Activated B cell treated with CpG ODN at 0.5 μM for 24 hours (primary cell): Measurements from ENCODE around the gene ARNT2. TPM values are rescaled to one million over a fixed set of nuclear protein-coding genes. Genes with fewer than 3 reads are reported as not detected.

ENCODE experiments used
- ATAC-seq: fragments of 200-7000 bp; cut with Tn5 transposase; one replicate; pipeline ENCODE4 v1.10.0; 2021; ENCODE audit warnings: low read depth, mild to moderate bottlenecking, moderate library complexity
- CTCF ChIA-PET: fragments of 350-600 bp; sonication (Branson Sonifier 250); formaldehyde crosslinking; loops from one replicate; lab custom pipeline; 2021; ENCODE audit warnings: antibody characterized with exemption; lab: Charles Lee
- POLR2A ChIA-PET: fragments of 350-600 bp; sonication (Branson Sonifier 250); formaldehyde crosslinking; loops from one replicate; lab custom pipeline; 2021; ENCODE audit warnings: antibody characterized with exemption; lab: Charles Lee
- DNase-seq: peaks from one replicate; pipeline ENCODE4 v3.0.0; 2022
- H3K27ac Mint-ChIP-seq: one replicate; pipeline ENCODE4 v1.8.0; 2020; ENCODE audit warnings: mixed read lengths
- H3K27me3 Mint-ChIP-seq: one replicate; pipeline ENCODE4 v1.8.0; 2021; ENCODE audit warnings: mixed read lengths
- H3K36me3 Mint-ChIP-seq: one replicate; pipeline ENCODE4 v1.8.0; 2021; ENCODE audit warnings: low read depth, mixed read lengths
- H3K4me1 Mint-ChIP-seq: one replicate; pipeline ENCODE4 v1.8.0; 2021; ENCODE audit warnings: mixed read lengths
- H3K4me3 Mint-ChIP-seq: one replicate; pipeline ENCODE4 v1.8.0; 2020; ENCODE audit warnings: mild to moderate bottlenecking, mixed read lengths
- H3K9me3 Mint-ChIP-seq: one replicate; pipeline ENCODE4 v1.8.0; 2020; ENCODE audit warnings: mixed read lengths
- intact Hi-C: fragments of 100-400 bp; cut with micrococcal nuclease; formaldehyde crosslinking; loops from one replicate; pipeline ENCODE4 v1.15.1; 2024
- total RNA-seq: library from RNA; stranded (reverse); gene quantifications from 2 replicates; pipeline ENCODE4 v1.2.3, GENCODE V29; 2022
- TF ChIP-seq, protein P1 (sequence below): fragments of 200-600 bp; IDR thresholded peaks from one replicate; pipeline ENCODE4 v1.8.0; 2022; ENCODE audit warnings: antibody characterized with exemption, mild to moderate bottlenecking

ARNT2 gene
- total RNA-seq, 1 donor from 2014 or later: not detected

DNA sequence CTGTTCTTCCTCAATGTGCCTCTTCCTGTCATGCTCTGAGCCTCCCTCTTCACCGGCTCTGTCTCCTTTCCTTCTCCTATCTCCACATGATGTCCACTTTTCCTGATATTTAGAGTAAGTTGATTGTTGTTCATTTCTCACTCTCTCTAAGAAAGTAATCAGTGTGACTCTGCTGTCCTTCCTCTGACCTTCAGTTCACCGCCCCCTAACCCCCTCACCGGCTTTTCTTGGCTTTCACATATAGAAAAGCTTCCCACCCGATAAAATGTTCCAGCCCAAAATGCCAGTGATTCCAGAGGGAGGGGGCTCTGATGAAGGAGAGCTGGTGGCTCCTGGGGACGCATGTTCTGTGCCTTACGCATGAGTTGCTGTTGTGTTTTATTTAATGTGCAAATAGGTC is 170.4 kb downstream of the ARNT2 start:
- DNase-seq: no peak
- Mint-ChIP-seq H3K4me1 (no peaks in the 10 kb centered on the region), H3K27me3 (peaks cover 6% of the 10 kb centered on the region), H3K36me3 (no peaks in the 10 kb centered on the region), H3K27ac (no peak overlapping the region), H3K4me3 (no peak overlapping the region), H3K9me3 (no peaks in the 10 kb centered on the region)
- intact Hi-C loops: no loop called here
- ChIA-PET CTCF (no interaction called here), POLR2A (no interaction called here)
- TF ChIP-seq, protein P1, sequence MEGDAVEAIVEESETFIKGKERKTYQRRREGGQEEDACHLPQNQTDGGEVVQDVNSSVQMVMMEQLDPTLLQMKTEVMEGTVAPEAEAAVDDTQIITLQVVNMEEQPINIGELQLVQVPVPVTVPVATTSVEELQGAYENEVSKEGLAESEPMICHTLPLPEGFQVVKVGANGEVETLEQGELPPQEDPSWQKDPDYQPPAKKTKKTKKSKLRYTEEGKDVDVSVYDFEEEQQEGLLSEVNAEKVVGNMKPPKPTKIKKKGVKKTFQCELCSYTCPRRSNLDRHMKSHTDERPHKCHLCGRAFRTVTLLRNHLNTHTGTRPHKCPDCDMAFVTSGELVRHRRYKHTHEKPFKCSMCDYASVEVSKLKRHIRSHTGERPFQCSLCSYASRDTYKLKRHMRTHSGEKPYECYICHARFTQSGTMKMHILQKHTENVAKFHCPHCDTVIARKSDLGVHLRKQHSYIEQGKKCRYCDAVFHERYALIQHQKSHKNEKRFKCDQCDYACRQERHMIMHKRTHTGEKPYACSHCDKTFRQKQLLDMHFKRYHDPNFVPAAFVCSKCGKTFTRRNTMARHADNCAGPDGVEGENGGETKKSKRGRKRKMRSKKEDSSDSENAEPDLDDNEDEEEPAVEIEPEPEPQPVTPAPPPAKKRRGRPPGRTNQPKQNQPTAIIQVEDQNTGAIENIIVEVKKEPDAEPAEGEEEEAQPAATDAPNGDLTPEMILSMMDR: no peak
- no peak for ATAC-seq

DNA sequence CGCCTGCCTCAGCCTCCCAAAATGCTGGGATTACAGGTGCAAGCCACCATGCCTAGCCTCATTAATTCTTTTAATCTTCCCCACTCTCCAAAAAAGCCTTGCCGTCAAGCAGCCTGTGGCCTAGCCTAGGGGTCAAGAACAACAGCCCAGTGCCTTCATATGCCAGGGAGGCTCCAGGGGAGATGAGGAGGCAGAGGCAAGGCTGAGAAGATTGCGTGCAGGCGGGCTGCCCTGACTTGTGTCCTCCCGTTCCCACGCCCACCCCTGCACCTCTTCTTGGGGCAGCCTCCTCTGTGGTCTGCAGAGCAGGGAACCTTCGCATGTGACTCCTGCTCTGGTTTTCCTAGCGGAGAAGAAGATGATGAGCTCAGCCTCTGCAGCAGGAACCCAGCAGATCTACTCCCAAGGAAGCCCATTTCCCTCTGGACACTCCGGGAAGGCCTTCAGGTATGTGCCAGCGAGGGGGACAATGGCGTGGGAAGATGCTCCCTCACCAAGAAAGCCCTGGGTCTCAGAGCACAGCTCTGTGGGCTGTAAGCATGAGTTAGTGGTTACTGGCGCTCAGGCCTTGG is 172.4 kb downstream of the ARNT2 start:
- H3K4me1 Mint-ChIP-seq: no peaks in the 10 kb centered on the region
- H3K27me3 Mint-ChIP-seq: peaks cover 6% of the 10 kb centered on the region
- no peak overlapping the region for H3K4me3 Mint-ChIP-seq
- no peaks in the 10 kb centered on the region for H3K9me3 Mint-ChIP-seq
- POLR2A ChIA-PET: no interaction called here
- CTCF ChIA-PET: no interaction called here
- ATAC-seq (no peak), DNase-seq (no peak)
- TF ChIP-seq, protein P1: no peak
- no peaks in the 10 kb centered on the region for H3K36me3 Mint-ChIP-seq
- intact Hi-C loops: no loop called here
- H3K27ac Mint-ChIP-seq: no peak overlapping the region

DNA sequence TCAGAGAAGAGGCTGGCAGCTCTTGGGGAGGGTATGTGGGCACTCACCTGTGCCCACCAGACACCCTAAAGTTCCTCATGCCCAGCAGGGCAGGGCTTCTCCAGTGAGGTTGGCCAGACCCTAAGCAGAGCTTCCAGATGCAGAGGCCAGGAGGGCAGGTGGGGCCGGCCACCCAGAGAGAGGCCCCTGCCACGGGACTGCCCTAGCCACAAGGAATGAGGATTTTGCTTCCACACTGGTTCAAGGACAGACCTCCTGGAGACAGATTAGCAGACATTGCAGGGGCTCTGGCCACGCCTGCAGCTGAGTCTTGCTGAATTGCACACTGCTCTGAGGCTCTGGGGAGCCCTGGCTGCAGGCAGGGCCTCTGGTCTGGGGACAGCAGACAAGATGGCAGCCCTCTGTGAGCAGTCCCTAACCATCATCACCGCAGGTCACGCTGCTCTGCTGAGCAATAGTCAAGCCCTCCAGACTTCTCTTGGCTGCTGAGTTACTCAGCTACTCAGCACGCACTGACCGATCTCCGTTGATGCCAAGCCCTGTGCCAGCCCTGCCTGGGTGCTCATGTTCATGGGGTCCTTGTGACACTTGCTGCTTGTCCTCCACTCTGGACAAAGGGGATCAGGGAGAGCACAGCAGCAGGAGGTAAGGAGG is 173.5 kb downstream of the ARNT2 start:
- Mint-ChIP-seq H3K27ac (no peak overlapping the region), H3K9me3 (no peaks in the 10 kb centered on the region), H3K27me3 (peaks cover 6% of the 10 kb centered on the region), H3K4me1 (no peaks in the 10 kb centered on the region), H3K4me3 (no peak overlapping the region), H3K36me3 (no peaks in the 10 kb centered on the region)
- TF ChIP-seq, protein P1: no peak
- ChIA-PET POLR2A (no interaction called here), CTCF (no interaction called here)
- DNase-seq: no peak
- no peak for ATAC-seq
- intact Hi-C loops: no loop called here

DNA sequence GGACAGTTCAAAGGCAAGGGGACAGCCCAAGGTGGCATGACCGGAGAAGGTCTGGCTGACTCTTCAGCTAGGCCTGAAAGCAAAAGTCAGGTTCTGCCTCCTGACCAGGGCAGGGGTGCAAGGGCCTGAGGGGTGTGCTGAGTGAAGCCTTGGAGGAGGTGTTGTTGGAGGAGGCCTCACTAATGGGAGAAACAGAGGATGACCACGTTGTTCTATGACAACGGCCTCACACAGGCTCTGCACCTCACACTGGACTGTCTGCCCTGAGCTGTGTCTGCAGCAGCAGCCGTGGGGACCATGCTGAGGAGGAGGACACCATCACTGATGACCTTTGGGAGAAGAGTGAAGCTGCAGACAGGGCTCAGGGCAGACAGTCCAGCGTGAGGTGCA is 174.0 kb downstream of the ARNT2 start:
- no peaks in the 10 kb centered on the region for H3K9me3 Mint-ChIP-seq
- no peak for DNase-seq
- peaks cover 6% of the 10 kb centered on the region for H3K27me3 Mint-ChIP-seq
- ATAC-seq: no peak
- no peaks in the 10 kb centered on the region for H3K36me3 Mint-ChIP-seq
- CTCF ChIA-PET: no interaction called here
- H3K4me3 Mint-ChIP-seq: no peak overlapping the region
- POLR2A ChIA-PET: no interaction called here
- TF ChIP-seq, protein P1: no peak
- intact Hi-C loops: no loop called here
- H3K4me1 Mint-ChIP-seq: no peaks in the 10 kb centered on the region
- H3K27ac Mint-ChIP-seq: no peak overlapping the region

- intact Hi-C loops: no loop called here
- ATAC-seq: no peak
- TF ChIP-seq, protein P1: no peak
- Mint-ChIP-seq H3K4me1 (no peaks in the 10 kb centered on the region), H3K27ac (no peak overlapping the region), H3K36me3 (no peaks in the 10 kb centered on the region), H3K27me3 (peaks cover 6% of the 10 kb centered on the region), H3K4me3 (no peak overlapping the region), H3K9me3 (no peaks in the 10 kb centered on the region)
- POLR2A ChIA-PET: no interaction called here
- no peak for DNase-seq
- CTCF ChIA-PET: no interaction called here
These were observed 174.7 kb downstream of the ARNT2 start for GRCh38 chr15:80578871-80579270.
